GM19328 (cell line): ENCODE results near the gene TAS2R41.
A peak's percentile ranks its signal among the peaks of the same experiment; 100 is the strongest.

Experiments
- ATAC-seq: cut with Tn5 transposase; IDR thresholded peaks from one replicate; pipeline ENCODE4 v1.9.1; 2021; ENCODE audit warnings: mild to moderate bottlenecking, moderate library complexity; ENCODE audit not compliant: unreplicated experiment

Gene TAS2R41

GRCh38 chr7:143477501-143478150, at the start of gene TAS2R41:
TAS2R41 (plus strand) TSS chr7:143477873; CDS start chr7:143477873, 0 bp downstream.
- ATAC-seq = no peak

GRCh38 chr7:143429770-143430698, 47.6 kb upstream of the TAS2R41 start:
- ATAC-seq = no peak

- no peak for ATAC-seq
These were observed 46.6 kb upstream of the TAS2R41 start for GRCh38 chr7:143431109-143431508.

DNA sequence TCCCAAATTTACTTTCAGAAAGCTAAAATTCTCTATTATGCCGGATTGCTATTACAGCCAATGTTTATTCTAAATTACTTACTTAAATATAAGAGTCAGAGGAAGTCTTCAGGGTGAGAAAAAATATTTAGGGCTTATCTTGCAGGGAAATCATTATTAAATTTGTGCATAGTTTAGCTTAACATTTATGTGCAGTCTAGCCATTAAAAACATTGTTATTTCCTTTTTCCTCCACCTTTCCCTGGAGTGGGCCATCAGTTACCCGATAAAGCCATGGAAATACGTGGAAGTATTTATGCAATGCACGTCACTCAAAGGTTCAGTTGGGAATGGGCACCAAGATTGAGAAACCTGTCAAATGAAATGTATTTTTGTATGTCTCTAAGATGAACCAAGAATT, 43.9 kb upstream of the TAS2R41 start:
- ATAC-seq = no peak

- ATAC-seq = no peak
These were observed 43.0 kb upstream of the TAS2R41 start for GRCh38 chr7:143434660-143435059.

DNA sequence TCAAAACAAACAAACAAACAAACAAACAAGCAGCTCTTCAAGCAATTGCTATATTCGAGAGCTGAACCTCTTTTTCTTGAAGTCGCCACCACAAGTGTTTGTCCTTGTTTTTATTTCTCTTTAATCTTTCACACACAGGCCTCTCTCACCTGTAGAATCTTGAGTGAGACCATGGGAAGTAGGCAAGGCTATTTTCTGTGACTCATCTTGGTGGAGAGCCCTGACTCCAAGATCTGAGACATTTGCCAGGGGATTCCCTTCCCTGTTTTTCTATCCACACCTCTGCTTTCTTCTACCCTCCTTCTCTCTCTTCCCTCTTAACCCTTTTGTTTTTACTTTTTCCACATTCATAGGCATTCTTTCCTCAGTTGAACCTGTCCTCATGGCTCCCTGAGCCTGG, 42.4 kb upstream of the TAS2R41 start:
- no peak for ATAC-seq

DNA sequence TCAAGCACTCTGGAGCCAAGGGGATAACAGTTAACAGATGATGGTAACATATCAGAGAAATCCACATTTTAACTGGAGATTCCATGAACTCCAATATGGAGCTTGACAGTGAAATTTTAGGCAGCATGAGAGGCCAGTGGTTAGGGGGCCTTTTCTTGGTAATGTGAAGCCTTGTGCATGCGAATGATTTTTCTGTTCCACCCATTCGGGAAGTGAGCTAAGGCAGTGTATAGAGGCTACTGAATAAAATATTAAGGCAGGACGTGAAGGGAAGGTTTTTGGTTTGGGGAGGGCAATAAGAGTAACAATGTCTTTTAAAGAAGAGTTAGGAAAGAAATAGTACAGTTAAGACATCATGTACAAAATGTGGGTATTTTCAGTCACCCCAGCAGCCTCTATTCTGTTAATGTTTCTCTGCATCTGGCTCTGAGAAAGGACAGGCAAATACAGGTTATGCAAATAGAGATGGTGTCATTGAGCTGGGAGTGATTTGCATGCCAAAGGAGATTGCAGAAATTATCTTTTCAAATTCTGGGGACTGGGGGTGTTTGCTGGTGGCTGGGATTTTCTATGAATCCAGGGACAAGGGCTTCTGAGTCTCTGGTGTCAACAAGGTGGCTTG, 41.2 kb upstream of the TAS2R41 start:
- peak; percentile 51 for ATAC-seq

- no peak for ATAC-seq
These were observed 40.1 kb upstream of the TAS2R41 start for GRCh38 chr7:143437578-143437977.

DNA sequence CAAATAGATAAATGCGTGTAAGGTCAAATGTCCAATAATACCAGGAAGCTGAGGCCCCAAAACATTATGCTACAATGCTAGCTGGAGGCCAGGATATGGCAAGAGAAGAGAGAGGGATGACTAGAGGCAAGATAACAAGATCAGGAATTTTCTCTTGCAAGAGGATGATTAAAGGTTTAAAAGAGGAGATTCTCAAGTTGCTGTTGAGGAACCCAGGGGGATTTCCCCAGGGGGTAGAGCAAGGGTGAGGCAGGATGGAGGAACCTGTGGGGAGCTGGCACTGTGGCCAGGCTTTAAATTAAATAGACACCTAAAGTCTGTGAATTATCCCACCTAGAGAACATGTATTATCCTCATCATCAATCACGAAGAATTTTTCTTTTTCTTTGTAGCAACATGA, 37.8 kb upstream of the TAS2R41 start:
- ATAC-seq = no peak

GRCh38 chr7:143443153-143443552, 34.5 kb upstream of the TAS2R41 start, which contains the start of gene TAS2R60:
TAS2R60 (plus strand) TSS chr7:143443453; CDS start chr7:143443453, 0 bp downstream.
- no peak for ATAC-seq

- ATAC-seq = no peak
These were observed 33.5 kb upstream of the TAS2R41 start for GRCh38 chr7:143444063-143444782.

- ATAC-seq = no peak
These were observed 32.9 kb upstream of the TAS2R41 start for GRCh38 chr7:143444785-143445184.

GRCh38 chr7:143447466-143447865, 30.2 kb upstream of the TAS2R41 start:
- ATAC-seq = no peak

DNA sequence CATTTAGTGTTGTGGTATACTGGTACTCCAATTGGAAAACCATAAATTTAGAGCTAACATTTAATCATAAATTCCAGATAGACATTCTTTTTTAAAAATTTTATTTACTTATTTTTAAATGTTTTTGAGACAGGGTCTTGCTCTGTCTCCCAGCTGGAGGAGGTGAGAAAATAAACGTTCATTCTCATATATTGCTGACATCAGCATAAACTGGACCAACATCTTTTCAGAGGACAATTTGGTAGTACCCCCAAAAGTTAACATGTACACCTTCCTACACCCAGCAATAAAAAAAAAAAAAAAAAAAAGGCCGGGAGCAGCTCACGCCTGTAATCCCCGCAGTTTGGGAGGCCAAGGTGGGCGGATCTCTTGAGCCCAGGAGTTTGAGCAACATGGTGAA, 29.2 kb upstream of the TAS2R41 start:
- no peak for ATAC-seq

GRCh38 chr7:143449793-143450192, 27.9 kb upstream of the TAS2R41 start:
- ATAC-seq = no peak

- no peak for ATAC-seq
These were observed 26.6 kb upstream of the TAS2R41 start for GRCh38 chr7:143451122-143451521.

DNA sequence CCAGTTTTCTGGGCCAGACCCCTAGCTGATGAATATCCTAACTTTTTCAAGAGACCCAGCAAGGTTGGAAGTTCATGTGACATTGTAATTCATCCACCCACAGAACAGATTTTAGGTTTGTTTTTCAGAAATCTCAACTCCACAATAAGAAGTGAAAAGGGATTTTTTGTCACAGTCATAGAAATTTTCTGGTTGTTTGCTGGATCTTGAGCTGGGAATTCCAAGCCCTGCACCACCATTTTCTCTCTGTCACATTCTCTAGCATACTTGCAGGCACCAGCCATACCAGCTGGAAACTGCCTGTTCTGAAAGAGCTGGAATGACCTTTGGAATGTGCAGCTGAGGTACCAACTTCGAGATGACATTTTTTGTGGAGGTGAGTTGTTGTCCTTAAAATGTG, 25.9 kb upstream of the TAS2R41 start:
- no peak for ATAC-seq

DNA sequence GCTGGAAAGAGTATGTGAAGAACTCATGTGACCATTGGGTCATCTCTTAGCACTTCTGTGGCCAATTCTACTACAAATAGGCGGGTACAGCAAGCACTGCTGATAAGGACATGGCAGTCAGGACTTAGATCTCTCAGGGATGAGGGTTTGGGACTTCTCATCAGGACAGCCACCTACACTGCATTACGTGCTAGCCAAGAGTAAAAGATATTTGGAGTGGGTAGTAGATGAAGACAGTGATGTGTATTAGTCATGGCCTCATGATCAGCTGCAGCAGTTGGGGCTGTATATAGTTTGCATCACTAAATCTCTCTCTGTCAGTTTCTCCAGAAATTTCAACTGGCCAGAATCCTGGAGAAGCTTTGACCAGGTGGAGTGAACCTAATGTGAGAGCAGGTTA, 25.2 kb upstream of the TAS2R41 start:
- ATAC-seq = no peak

GRCh38 chr7:143454091-143454680, 23.5 kb upstream of the TAS2R41 start:
- no peak for ATAC-seq

DNA sequence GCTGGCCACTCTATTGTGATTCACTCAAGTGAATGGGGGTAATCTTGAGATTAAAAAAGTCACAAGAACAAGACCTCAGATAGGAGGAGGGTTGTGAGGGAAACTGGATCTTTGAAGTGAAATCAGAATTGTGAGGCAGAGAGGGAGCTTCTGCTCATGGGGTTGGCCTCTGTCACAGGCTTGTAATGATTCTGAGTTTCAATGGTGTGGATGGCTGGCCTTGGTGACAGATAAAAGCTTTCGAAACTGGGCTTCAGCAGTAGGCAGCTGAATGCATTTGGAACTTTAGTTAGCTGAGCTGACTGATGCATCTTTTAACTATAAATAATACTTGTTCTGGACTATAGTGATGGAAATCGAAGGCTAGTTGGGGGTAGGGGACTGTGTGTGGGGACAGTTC, 22.2 kb upstream of the TAS2R41 start:
- ATAC-seq = no peak

DNA sequence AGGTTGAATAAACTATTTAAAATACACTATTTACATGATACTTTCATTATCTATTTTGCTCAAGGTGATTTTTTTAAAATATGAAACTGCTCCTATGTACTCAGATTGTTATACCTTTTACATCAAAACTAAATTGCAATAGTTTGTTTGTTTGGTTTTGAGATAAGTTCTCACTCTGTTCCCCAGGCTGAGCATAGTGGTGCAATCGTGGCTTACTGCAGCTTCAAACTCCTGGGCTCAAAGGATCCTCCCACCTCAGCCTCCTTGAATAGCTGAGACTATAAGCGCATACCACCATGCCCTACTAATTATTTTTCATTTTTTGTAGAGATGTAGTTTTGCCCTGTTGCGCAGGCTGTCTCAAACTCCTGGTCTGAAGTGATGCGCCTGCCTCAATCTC, 21.7 kb upstream of the TAS2R41 start:
- no peak for ATAC-seq
